HG03280 (cell line): ENCODE measurements around the gene NEURL3.
"Not testable (repeated sequence)": the region's sequence is repeated elsewhere in the genome, so short reads cannot be mapped to it uniquely, and the experiment has no call there.

Experiments
- ATAC-seq: cut with Tn5 transposase; IDR thresholded peaks from one replicate; pipeline ENCODE4 v1.9.1; 2021; ENCODE audit warnings: mild to moderate bottlenecking, moderate library complexity; ENCODE audit not compliant: unreplicated experiment

Gene NEURL3

DNA sequence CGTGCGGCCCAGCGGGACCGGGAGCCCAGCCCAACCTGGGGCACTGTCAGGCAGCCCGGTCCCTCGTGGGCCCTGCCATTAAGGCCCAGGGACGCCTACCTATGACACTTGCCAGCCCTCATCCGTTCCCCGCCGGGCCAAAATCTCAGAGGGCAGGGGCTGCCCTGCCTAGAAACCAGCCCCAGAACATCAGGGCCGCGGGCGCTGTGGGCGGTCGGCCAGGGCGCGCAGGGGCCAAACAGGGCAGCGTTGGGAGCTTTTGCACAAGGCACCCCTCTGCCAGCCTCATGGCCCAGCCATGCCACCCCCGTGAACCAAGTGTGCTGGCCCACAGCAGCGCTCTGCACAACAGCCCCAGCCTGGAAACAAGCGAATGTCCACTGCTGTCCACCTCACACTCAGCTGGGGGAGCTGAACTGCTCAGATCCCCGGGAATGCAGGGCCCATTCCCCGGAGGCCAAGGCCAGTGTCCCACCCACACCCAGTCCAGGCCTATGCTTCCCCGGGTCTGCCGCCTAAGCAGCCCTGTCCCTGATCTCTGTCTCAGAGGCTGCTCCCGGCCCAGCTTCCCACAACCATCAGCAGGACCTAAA, 3.5 kb upstream of the NEURL3 start:
- no peak for ATAC-seq

DNA sequence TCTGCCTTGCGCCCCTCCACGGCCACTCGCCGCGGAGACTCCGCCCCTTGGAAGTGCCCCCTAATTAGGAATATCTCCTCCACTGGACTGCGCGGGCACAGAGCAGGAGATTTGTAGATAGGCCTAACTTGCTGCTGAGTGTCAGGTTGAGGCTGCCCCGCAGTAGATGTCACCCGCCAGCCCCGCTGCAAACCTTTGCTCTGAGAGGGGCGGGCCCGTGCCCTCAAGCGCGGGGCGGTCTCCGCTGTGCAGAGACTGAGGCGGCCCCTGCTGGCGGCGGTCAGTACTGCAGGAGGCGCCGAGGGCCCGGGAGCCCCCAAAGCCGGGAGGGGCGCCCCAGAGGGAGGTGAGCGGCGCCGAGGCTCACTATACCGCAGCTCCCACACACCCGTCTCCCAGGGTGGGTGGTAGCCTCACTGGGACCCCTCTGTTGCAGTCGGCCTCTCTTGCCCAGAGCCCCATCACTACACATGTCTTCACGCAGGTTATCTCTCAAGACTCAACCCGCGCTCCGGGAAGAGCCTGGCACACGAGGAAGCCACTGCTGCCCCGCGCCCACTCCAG, 2.9 kb upstream of the NEURL3 start:
- ATAC-seq: peak; percentile 77

DNA sequence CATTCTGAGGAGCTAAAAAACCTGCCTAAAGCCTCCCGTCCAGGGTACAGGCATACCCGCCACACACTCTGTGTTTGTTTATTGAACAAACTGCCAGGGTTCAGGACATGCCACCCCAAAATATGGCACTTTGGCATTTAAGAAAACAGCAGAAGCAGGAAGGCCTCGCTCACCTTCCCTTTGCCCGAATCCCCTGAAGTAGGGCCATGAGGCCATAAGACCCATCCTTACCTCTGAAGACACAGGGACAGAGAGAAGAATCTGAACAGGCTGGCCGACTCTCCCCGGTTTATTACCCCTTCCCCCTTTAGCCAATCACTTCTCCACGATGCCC, 1.7 kb upstream of the NEURL3 start:
- no peak for ATAC-seq

DNA sequence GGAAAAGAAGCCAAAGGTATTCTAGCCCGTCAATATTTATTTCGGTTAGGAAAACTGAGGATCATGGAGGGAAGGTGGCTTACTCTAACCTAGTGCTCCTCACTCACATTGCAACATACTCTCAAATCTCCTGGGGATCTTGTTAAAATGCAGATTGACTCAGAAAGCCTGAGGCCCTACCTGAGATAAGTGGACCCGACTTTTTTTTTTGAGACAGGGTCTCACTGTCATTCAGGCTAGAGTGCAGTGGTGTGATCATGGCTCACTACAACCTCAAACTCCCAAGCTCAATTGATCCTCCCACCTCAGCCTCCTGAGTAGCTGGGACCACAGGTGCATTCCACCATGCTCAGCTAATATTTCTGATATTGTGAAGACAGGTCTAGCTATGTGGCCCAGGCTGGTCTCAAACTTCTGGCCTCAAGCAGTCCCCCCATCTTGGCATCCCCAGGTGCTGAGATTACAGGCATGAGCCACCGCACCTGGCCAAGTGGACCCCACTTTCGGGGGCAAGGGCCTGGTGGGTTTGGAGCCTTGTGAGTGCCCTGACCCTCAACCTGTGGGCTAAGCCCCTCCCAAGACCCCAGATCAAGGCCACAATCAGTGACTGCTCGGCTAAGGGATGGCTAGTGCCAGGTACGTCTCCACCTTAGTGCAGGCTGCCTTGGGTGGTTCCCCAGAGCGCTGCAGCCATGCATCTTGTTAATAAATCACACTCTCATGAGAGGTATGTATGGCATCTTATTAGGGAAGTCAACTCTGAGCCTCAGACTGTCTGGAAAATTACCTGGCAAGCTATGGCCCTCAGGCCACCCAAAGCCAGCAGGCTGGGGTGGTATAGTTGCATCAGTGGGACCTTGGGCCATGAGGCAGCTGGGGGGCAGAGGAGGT, 1.1 kb upstream of the NEURL3 start:
- ATAC-seq: no peak

DNA sequence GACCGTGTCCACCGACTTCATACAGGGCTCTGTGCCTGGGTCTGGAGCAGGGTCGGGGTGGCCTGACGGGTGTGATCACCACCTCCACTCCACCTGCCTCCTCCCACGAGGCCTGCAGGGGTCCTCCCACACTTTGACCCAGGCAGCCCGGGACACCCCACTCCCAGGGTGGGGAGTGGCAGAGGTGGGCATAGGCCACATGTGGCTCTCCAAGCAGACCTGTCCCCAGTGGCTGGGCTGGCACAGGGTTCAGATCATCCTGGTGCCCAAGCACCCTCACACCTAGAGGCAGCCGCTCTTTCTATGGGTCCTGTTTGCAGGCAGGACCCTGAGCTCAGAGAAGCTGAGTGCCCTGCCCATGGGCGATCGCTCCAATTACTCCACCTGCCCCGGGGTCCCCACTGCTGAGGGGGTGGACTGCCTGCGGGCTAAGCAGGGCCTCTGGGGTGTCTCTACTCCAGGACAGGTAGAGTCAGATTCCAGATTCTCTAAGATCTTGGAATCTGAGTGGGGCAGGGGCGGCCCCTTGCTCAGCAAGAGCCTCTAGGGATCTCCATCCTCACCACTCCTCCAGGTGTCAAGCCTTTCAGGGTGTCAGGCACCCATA, 1.4 kb downstream of the NEURL3 start:
- no peak for ATAC-seq

DNA sequence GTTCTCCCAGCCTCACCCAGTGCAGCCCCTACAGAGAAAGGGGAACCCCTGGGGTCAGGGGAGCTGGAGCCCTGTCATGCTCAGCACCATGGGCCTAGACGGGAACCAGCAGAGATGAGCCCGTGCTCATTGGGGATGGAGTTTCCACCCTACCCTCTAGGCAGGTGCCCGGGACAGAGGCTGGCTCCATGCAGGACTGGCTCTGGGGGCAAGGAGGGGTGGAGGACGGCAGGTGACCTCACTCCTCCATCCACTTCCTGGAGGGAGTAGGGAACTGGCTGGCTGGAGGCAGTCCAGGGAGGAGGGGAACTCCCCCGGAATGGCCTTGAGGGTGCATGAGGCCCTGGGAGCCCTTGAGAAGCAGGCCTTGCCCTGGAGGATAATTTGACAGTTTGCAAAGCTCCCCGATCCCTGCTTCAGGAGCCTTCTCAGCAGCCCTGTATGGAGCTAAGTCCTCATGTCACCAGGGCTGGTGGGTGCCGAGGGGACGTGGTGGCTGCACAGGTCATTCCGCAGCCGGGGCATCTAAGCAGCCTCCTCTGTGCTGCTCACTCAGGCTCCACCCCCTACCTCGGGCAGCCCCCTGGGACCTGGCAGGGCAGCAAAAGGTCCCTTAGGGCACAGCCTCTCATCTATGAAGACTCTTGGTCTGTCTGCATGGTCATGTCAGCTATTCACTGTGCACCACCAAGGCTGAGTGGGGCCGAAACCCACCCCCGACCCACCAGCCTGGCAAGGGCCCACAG, 2.1 kb downstream of the NEURL3 start:
- no peak for ATAC-seq

DNA sequence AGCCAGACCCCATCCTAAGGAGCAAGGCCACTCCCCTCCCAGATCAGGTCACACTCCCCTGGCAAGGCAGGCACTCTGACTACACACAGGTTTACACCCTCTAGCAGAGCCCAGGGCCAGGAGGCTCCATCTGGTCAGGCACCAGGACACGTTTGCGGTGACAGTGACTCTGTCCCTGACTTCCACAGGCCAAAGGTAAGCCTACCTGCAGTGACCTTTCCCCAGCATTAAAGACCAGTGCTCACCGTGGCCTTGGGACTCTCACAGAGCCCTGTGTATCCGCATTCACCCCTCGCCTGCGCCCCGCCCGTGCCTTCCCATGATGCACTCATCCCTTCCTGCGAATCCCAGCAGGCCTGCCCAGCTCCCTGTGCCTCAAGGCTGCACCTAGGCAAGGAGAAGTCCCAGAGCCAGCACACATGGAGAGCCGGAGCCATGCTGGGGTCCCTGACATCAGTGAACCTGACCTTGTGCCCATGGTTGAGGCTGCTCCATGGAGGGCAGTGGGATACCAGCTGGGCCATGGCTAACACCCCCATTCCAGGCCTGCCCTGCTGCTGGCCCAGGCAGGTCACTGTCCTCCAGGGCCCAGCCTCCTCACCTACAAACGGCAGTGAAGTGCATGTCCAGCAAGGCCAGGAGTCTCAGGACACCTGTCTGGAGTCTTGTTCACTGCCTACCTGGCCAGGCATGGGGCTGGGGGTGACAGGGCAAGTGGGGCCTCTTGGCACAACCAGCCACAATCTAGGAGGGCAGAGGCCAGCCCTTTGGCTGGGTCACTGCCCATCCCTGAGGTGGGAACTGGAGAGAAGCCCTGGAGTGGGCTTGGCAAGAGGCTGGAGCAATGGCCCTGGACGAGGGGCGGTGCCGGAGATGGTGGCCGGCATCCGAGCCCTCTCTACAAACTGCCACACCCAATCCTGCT, 3.0 kb downstream of the NEURL3 start:
- ATAC-seq: no peak

DNA sequence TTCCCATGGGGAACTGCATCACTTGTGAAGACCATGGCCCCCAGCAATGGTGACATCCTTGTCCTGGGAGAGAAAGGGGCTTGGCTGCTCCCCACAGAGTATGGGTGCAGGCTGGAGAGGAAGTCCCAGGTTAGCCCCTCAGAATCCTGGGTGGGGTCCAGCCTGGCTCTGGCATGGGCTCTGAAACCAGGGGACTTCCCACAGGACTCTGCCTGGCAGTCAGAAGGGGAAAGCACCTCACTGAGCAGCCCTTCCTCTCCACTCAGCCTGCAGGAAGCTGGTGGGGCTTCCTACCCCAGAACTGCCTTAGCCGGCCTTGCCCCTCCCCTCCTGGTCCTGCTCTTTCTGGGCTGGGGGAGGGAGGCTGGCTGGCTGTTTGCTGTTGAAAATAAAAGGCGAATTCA, 3.7 kb downstream of the NEURL3 start:
- no peak for ATAC-seq

DNA sequence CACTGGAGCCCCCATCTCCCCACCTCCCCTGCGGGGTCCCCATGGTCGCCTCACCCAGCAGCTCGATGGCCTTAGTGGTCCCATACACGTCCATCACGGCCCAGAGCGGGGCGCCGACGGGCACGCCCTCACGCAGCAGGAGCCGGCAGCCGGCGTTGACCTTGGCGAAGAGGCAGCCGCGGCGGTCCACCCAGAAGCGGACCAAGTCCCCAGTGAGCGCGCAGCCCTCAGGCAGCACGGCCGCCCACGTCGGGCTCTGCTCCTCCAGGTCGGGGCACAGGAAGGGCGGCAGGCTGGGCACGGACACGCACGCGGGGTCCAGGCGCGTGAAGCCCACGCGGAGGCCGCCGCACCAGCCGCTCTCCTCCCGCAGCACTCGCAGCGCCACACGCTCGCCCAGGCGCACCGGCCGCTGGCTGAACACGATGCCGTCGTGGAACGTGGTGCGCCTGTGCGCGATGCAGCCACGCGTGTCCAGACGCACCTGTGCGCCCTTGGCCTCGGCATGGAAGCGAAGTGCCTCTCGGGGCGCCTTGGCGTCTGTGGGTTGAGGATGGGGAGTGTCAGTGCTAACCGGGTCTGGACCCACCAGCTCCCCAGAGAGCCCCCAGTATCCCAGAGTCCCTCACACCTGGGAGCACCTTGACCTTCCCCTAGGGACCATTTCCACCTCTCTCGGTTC, 4.6 kb downstream of the NEURL3 start:
- ATAC-seq: no peak

DNA sequence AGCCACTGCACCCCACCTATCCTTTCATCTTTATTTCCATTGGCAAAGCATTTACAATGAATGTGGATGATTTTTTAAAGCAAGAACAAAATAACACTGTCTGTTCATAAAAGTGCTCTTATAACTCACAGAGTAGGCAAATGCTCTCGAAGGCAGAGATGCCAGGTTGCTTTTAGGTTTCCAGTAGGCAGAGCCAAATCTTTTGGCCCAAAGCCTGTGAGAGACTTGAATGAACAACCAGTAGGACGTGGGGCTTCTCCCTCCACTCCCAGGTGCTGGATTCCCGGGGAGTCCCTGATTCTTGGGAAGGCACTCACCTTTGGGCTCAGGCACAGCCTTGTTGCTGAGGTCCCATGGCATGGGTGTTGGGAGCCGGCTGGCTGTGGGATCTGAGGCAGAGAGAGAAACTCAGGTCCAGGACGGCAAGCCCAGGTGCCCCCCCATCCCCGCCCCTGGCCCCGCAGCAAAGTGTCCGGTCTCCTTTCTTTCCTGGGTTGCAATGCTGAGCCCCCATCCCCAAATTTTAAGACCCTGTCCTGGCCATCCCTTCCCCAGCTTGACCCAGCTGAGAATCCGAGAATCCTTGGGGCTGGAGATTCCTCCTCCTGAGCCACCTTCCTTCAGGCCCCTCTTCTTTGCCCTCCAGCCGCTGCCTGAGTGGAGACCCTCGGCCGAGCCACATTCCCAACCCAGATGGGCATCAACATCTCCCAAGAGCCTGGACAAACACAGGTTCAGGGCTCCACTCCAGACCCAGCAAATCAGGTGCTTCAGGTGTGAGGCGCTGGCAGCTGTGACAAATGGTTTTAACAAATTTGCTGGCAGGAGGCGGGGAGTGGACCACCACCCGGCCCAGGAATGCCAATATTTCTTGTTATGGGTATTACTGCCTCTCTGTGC, 5.8 kb downstream of the NEURL3 start:
- ATAC-seq: no peak

DNA sequence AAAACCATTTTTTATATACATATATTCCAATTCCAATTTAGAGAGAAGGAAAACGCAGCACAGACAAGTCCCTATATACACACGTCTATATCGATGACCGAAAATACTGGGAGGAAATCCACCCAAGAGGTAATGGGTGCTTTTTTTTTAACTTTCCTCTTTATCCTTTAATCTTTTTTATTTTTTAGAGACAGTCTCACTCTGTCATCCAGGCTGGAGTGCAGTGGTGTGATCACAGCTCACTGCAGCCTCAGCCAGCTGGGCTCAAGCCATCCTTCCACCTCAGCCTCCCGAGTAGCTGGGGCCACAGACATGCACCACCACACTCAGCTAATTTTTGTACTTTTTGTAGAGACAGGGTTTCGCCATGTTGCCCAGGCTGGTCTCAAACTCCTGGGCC, 6.5 kb downstream of the NEURL3 start:
- not testable (repeated sequence) for ATAC-seq

DNA sequence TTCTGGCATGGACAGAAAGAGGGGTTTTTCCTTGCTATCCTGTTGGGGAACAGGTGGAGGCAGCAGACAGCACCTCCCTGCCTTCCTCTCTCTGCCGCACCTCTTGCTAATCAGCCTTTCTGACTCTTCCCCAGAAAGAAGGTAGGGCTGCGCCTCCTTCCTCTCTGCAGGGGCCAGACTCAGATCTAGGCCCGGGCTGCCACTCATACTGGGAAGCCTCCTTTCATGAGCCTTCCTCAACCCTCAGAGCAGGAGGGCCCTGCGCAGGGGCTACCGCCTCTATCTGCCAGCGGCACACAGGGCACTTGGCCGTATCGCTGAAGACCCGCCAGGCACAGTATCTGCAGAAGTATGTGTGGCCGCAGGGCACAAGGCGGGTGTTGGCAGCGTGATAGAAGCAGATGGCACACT, 7.1 kb downstream of the NEURL3 start:
- no peak for ATAC-seq

DNA sequence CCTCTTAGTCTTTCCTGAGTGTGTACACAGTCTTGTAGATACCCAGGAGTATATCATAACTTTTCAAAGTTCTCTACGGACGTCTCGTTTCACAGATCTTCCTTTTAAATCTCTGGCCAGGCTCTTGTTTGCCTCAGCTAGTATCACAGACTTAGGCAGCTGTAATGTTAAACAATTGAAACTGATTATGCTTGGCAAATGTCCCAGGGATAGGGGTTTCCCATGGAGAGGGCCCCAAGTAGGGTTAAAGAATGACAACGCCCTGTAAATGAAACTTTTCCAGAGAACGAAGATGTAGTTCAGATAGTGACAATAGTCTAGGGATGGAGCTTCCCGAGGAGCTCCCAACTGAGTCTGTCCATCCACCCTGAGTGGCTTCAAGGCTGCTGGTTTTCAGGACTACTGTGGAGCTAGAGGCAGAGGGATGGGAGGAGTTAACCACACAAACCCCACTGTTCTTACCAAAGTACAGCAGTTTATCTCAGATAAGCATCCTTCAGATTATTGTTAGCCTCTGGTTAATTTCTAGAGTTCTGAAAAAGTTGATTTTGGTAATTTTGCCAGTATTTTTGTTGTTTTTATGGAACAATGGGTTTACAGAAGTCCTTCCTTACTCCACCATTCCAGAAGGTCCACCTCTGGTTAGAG, 9.1 kb downstream of the NEURL3 start:
- ATAC-seq: no peak

DNA sequence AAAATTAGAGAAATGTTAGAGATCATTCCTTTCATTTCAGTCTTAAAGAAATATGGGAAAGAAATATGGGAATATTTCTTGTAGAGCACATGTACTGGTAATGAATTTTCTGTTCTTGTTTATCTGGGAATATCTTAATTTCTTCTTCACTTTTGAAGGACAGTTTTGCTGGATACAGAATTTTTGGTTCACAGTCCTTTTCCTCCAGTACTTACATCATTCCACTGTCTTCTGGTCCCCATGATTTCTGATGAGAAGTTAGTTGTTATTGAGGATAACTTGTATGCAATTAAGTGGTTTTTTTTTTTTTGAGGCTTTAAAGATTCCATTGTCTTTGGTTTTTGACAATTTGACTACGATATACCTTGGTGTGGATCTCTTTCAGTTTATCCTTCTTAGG, 11.0 kb downstream of the NEURL3 start:
- ATAC-seq: no peak

DNA sequence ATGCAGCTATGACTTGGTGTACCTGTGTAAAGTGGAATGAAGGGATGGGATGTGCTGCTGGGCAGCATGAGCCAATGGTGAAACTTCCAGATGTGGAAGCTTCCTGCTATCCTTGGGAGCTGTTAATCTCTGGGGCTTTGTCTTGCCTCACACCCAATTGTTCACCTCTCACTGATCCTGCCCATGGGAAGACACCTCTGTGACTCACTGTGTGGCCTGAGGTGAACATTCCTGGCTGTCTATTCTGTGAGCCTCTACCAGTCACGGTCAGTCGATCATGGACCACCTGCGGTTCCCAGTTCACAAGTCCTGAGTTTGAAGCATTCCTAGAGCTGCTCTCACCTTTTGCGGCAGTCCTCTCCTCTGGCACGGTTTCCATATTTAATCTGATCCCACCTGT, 12.1 kb downstream of the NEURL3 start:
- no peak for ATAC-seq

DNA sequence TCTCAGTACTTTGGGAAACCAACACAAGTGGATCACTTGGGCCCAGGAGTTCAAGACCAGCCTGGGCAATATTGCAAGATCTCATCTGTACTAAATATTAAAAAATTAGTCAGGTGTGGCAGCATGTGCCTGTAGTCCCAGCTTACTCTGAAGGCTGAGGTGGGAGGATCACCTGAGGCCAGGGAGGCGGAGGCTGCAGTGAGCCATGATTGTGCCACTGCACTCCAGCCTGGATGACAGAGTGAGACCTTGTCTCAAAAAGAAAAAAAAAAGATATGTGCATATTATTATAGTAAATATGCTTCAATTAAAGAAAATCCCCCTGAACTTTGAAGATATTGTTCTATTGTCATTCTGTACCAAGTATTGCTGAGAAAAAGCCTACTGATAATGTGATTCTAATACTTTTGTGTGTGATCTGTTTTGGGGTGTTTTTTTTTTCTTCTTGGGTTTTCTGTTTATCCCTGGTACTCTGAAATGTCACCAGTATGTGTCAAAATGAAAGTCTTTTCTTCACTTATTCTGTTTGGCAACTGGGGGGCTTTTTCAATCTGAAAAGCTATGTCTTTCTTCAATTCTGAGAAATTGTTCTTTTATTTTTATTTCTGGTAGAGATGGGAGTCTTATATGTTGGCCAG, 13.2 kb downstream of the NEURL3 start:
- no peak for ATAC-seq

DNA sequence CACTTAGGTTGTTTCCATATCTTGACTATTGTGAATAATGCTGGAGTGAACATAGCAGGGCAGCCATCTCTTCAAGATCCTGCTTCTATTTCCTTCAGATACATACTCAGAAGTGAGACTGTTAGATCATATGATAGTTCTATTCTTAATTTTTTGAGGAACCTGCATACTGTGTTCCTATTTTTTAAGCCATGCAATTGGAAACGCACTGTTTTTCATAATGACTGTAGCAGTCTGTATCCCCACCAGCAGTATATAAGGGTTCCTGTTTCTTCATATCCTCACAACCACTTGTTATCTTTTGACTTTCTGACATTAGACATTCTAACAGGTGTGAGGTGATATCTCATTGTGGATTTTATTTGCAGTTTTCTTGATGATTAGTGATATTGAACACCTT, 15.5 kb downstream of the NEURL3 start:
- ATAC-seq: no peak

DNA sequence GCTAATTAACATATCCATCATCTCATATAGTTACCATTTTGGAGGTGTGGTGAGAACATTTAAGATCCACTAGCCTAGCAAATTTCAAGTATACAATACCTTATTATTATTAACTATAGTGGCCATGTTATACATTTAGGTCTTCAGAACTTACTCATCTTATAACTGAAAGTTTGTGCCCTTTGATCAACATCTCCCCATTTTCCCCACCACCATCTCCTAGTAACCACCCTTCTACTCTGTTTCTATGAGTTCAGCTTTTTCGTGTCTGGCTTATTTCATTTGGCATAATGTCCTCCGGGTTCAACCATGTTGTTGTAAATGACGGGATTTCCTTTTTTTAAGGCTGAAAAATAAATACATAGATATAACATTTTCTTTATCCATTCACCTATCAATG, 15.9 kb downstream of the NEURL3 start:
- no peak for ATAC-seq
